GM12878 (cell line): ENCODE data around the gene NUB1. TPM values are rescaled to one million over a fixed set of nuclear protein-coding genes. Genes with fewer than 3 reads are reported as not detected.

Experiments
- ATAC-seq: fragments of 200-7000 bp; cut with Tn5 transposase; 3 replicates; pipeline ENCODE4 v1.9.1; 2020; ENCODE audit warnings: mild to moderate bottlenecking, moderate library complexity
- BruUV-seq: library from RNA; stranded (reverse); fragments of 400-500 nt; replicated peaks from 2 replicates; lab custom pipeline; 2021; lab: Mats Ljungman, UMichigan
- CTCF ChIA-PET: fragments of 300-600 bp; sonication (Branson Sonifier 250); formaldehyde crosslinking; extraction: SDS; loops from one replicate; lab custom pipeline; 2021; ENCODE audit warnings: inconsistent platforms; lab: Yijun Ruan, JAX
- POLR2A ChIA-PET: fragments of 350-600 bp; formaldehyde crosslinking; extraction: SDS; loops from one replicate; lab custom pipeline; 2021; ENCODE audit warnings: inconsistent platforms; lab: Charles Lee
- RAD21 ChIA-PET: fragments of 300-600 bp; sonication (Branson Sonifier 250); formaldehyde crosslinking; loops from one replicate; lab custom pipeline; 2023; ENCODE audit warnings: antibody characterized with exemption; ENCODE audit not compliant: unreplicated experiment; lab: Charles Lee
- SMC1A ChIA-PET: fragments of 300-600 bp; sonication (Branson Sonifier 250); formaldehyde crosslinking; loops from one replicate; lab custom pipeline; 2023; ENCODE audit not compliant: unreplicated experiment, uncharacterized antibody; lab: Charles Lee
- DNase-seq: peaks from one replicate; pipeline ENCODE4 v3.0.0-alpha.2; 2011; ENCODE audit warnings: low read depth, low spot score
- FAIRE-seq: peaks from 3 replicates; lab custom pipeline; 2011; peaks lifted over from hg19 to GRCh38; lab: Jason Lieb, UNC
- H2AFZ ChIP-seq: 2 replicates; pipeline ENCODE4 v1.6.0; 2011; ENCODE audit warnings: low read depth, low read length, control low read depth; ENCODE audit not compliant: control insufficient read depth
- H3K27ac ChIP-seq: 2 replicates; pipeline ENCODE4 v1.5.1; 2011; ENCODE audit warnings: control low read depth; ENCODE audit not compliant: control insufficient read depth, insufficient read depth
- H3K27me3 ChIP-seq, 2 experiments: replicated peaks in 1 of 2; 2 replicates each; pipeline versions ENCODE4 v1.6.0 to v1.6.1; 2011; ENCODE audit warnings: low read length in 1 of 2; ENCODE audit not compliant: control insufficient read depth in 2 of 2, insufficient read depth in 2 of 2
- H3K36me3 ChIP-seq, 2 experiments: 2 replicates each; pipeline ENCODE4 v1.5.1; 2011; ENCODE audit warnings: low read length in 1 of 2; ENCODE audit not compliant: control insufficient read depth in 2 of 2, insufficient read depth in 2 of 2
- H3K4me1 ChIP-seq: 2 replicates; pipeline ENCODE4 v1.6.1; 2011; ENCODE audit warnings: mild to moderate bottlenecking, low read length, moderate library complexity, mixed read lengths; ENCODE audit not compliant: control insufficient read depth, insufficient read depth
- H3K4me2 ChIP-seq: 2 replicates; pipeline ENCODE4 v1.6.0; 2011; ENCODE audit warnings: control low read depth; ENCODE audit not compliant: control insufficient read depth, insufficient read depth
- H3K4me3 ChIP-seq: fragments of 200-600 bp; sonication (generic); 2 replicates; pipeline ENCODE4 v1.5.1; 2016
- H3K79me2 ChIP-seq: 2 replicates; pipeline ENCODE4 v1.6.0; 2011; ENCODE audit warnings: low read length; ENCODE audit not compliant: control insufficient read depth, insufficient read depth
- H3K9ac ChIP-seq: 2 replicates; pipeline ENCODE4 v1.8.0; 2011; ENCODE audit warnings: low read length, control low read depth, mixed read lengths; ENCODE audit not compliant: control insufficient read depth, insufficient read depth
- H3K9me3 ChIP-seq: replicated peaks from 3 replicates; pipeline ENCODE4 v1.5.1; 2011; ENCODE audit warnings: mild to moderate bottlenecking, low read length; ENCODE audit not compliant: control insufficient read depth, insufficient read depth
- H4K20me1 ChIP-seq: 2 replicates; pipeline ENCODE4 v1.6.0; 2011; ENCODE audit not compliant: control insufficient read depth, insufficient read depth
- CHD1 ChIP-seq: IDR thresholded peaks from 2 replicates; pipeline ENCODE4 v1.6.1; 2012; ENCODE audit warnings: low read depth, low read length, improper control_type of control experiment
- CHD2 ChIP-seq: IDR thresholded peaks from 2 replicates; pipeline ENCODE4 v1.6.1; 2011; ENCODE audit warnings: low read depth, low read length, improper control_type of control experiment, borderline replicate concordance
- EP300 ChIP-seq, 2 experiments: fragments of 150-350 bp in 1 of 2; IDR thresholded peaks; 2 replicates each; pipeline ENCODE4 v1.6.1; 2011 to 2012; ENCODE audit warnings: low read depth in 2 of 2, low read length in 2 of 2, borderline replicate concordance in 1 of 2, improper control_type of control experiment in 1 of 2, inconsistent platforms in 1 of 2; ENCODE audit not compliant: control insufficient read depth in 1 of 2
- IKZF1 ChIP-seq: fragments of 450-650 bp; conservative IDR thresholded peaks from 2 replicates; pipeline ENCODE4 v1.6.1; 2017; ENCODE audit warnings: antibody characterized with exemption, mild to moderate bottlenecking
- NBN ChIP-seq: fragments of 450-650 bp; IDR thresholded peaks from 2 replicates; pipeline ENCODE4 v1.6.1; 2016
- NR2C1 ChIP-seq: fragments of 450-650 bp; IDR thresholded peaks from 2 replicates; pipeline ENCODE4 v1.6.1; 2017; ENCODE audit warnings: antibody characterized with exemption, mild to moderate bottlenecking, moderate library complexity
- POLR2AphosphoS5 ChIP-seq: IDR thresholded peaks from 2 replicates; pipeline ENCODE4 v1.6.1; 2011; ENCODE audit warnings: mild to moderate bottlenecking, low read length, inconsistent platforms
- RELB ChIP-seq: fragments of 450-650 bp; IDR thresholded peaks from 2 replicates; pipeline ENCODE4 v1.6.1; 2017; ENCODE audit warnings: low read depth, mild to moderate bottlenecking, moderate library complexity
- SIX5 ChIP-seq: IDR thresholded peaks from 2 replicates; pipeline ENCODE4 v1.6.1; 2011; ENCODE audit warnings: mild to moderate bottlenecking, low read depth, low read length, moderate library complexity; ENCODE audit not compliant: severe bottlenecking
- SMAD1 ChIP-seq: fragments of 450-650 bp; IDR thresholded peaks from 2 replicates; pipeline ENCODE4 v1.6.1; 2018; ENCODE audit warnings: mild to moderate bottlenecking, low read depth; ENCODE audit not compliant: partially characterized antibody
- SMAD5 ChIP-seq: IDR thresholded peaks from 2 replicates; pipeline ENCODE4 v1.6.1; 2016; ENCODE audit warnings: antibody characterized with exemption, low read depth
- SUZ12 ChIP-seq: fragments of 200-600 bp; sonication (generic); IDR thresholded peaks from one replicate; pipeline ENCODE4 v1.6.1; 2018; ENCODE audit warnings: antibody characterized with exemption, mild to moderate bottlenecking; ENCODE audit not compliant: unreplicated experiment
- TBL1XR1 ChIP-seq: IDR thresholded peaks from 2 replicates; pipeline ENCODE4 v1.6.1; 2012; ENCODE audit warnings: low read depth, low read length, improper control_type of control experiment
- TCF12 ChIP-seq: IDR thresholded peaks from 2 replicates; pipeline ENCODE4 v1.6.1; 2011; ENCODE audit warnings: low read depth, mild to moderate bottlenecking, low read length
- WRNIP1 ChIP-seq: IDR thresholded peaks from 2 replicates; pipeline ENCODE4 v1.6.1; 2011; ENCODE audit warnings: low read depth, low read length, improper control_type of control experiment, borderline replicate concordance
- ZNF622 ChIP-seq: fragments of 450-650 bp; IDR thresholded peaks from 2 replicates; pipeline ENCODE4 v1.6.1; 2017; ENCODE audit warnings: mild to moderate bottlenecking, inconsistent platforms
- WGBS: methylation state at CpG from one replicate; pipeline ENCODE4 v1.1.6; 2016; ENCODE audit warnings: low lambda C conversion rate; ENCODE audit not compliant: insufficient replicate concordance, insufficient coverage; ENCODE audit errors: missing lambda C conversion rate; 5-methylcytosine and 5-hydroxymethylcytosine counted together
- in situ Hi-C: fragments of 300-500 bp; cut with MboI; formaldehyde crosslinking; loops from 9 replicates; pipeline ENCODE4 v1.14.3; 2018; ENCODE audit warnings: mixed read lengths
- intact Hi-C: fragments of 100-400 bp; cut with micrococcal nuclease; formaldehyde crosslinking; loops from one replicate; pipeline ENCODE4 v1.14.2; 2022; ENCODE audit not compliant: unreplicated experiment
- polyA plus RNA-seq, 11 experiments: library from polyadenylated mRNA; depleted of rRNA in 4 of 11; unstranded in 6 of 11; stranded (reverse) in 5 of 11; fragments of >200 nt; fragmentation: Nextera tagmentation in 4 of 11; fragmentation: Illumina TruSeq in 1 of 11; extraction: Ambion mirVana in 4 of 11; extraction: Trizol in 1 of 11; gene quantifications; 1 replicate in 1 of 11; 2 replicates in 10 of 11; pipeline versions ENCODE4 v1.2.1 to v1.2.3, GENCODE V29; 2011 to 2016; ENCODE audit warnings: inconsistent platforms in 2 of 11, missing spikeins in 2 of 11, low read depth in 1 of 11
- total RNA-seq, 4 experiments: library from RNA; depleted of rRNA in 3 of 4; stranded (reverse); fragments of >200 nt in 3 of 4; fragmentation: Illumina TruSeq in 1 of 4; extraction: Trizol in 1 of 4; gene quantifications; 2 replicates each; pipeline versions ENCODE4 v1.2.1 to v1.2.3, GENCODE V29; 2013 to 2021
- TF ChIP-seq, protein P1 (sequence below), 3 experiments: IDR thresholded peaks in 2 of 3; conservative IDR thresholded peaks in 1 of 3; 2 replicates each; pipeline ENCODE4 v1.5.1; 2011; ENCODE audit warnings: low read depth in 3 of 3, low read length in 3 of 3, mild to moderate bottlenecking in 3 of 3, control low read depth in 2 of 3, moderate library complexity in 2 of 3, inconsistent platforms in 1 of 3, mixed read lengths in 1 of 3; ENCODE audit not compliant: control insufficient read depth in 2 of 3, insufficient read depth in 1 of 3; ENCODE audit errors: extremely low read depth in 1 of 3
- TF ChIP-seq, protein P2 (sequence below): IDR thresholded peaks from 2 replicates; pipeline ENCODE4 v1.6.1; 2012; ENCODE audit warnings: low read length, inconsistent platforms

The NUB1 gene
- total and polyA plus RNA-seq, 10 of the 15 experiments (the other 5 are each of a cell fraction or from before 2014, with no cell fraction given) = 24.1 to 102 (median 49.0) TPM

GRCh38 chr7:151399305-151399601, 57.6 kb downstream of the NUB1 start:
- in situ Hi-C loops = no loop called here
- no peak for ATAC-seq
- H2AFZ ChIP-seq = no peak overlapping the region
- no peaks in the 10 kb centered on the region for H3K36me3 ChIP-seq
- WGBS = 55% methylated on average over 7 of the region's 7 CpGs
- H3K79me2 ChIP-seq = no peaks in the 10 kb centered on the region
- peaks cover 13% of the 10 kb centered on the region for H3K4me1 ChIP-seq
- no peak overlapping the region for H3K4me2 ChIP-seq
- no peak overlapping the region for H3K9ac ChIP-seq
- H3K9me3 ChIP-seq = no peaks in the 10 kb centered on the region; the same call in 2 of the 3 replicates
- no peak overlapping the region for H3K4me3 ChIP-seq
- H3K27me3 ChIP-seq = no peaks in the 10 kb centered on the region
- DNase-seq = no peak
- BruUV-seq = no TSS peak
- ChIA-PET RAD21 (no interaction called here), SMC1A (no interaction called here), CTCF (interaction anchor here (1.5 to 1.7 kb wide), 2 partner anchors 234 to 358 kb away, joined by 3 to 4 read pairs; no protein-coding TSS in a partner anchor), POLR2A (no interaction called here)
- no peak for FAIRE-seq
- H3K27ac ChIP-seq = no peak overlapping the region
- H4K20me1 ChIP-seq = no peaks in the 10 kb centered on the region
- intact Hi-C loops = no loop called here
- TF ChIP-seq, protein P1, sequence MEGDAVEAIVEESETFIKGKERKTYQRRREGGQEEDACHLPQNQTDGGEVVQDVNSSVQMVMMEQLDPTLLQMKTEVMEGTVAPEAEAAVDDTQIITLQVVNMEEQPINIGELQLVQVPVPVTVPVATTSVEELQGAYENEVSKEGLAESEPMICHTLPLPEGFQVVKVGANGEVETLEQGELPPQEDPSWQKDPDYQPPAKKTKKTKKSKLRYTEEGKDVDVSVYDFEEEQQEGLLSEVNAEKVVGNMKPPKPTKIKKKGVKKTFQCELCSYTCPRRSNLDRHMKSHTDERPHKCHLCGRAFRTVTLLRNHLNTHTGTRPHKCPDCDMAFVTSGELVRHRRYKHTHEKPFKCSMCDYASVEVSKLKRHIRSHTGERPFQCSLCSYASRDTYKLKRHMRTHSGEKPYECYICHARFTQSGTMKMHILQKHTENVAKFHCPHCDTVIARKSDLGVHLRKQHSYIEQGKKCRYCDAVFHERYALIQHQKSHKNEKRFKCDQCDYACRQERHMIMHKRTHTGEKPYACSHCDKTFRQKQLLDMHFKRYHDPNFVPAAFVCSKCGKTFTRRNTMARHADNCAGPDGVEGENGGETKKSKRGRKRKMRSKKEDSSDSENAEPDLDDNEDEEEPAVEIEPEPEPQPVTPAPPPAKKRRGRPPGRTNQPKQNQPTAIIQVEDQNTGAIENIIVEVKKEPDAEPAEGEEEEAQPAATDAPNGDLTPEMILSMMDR (IDR thresholded peaks at IDR 0.05 in 2 of 3, conservative IDR thresholded peaks at IDR 0.05 in 1 of 3; ENCODE audit: control insufficient read depth in 2 of 3, extremely low read depth in 1 of 3, insufficient read depth in 1 of 3, low read depth in 3 of 3, low read length in 3 of 3) = no peak
- no peak for TF ChIP-seq POLR2AphosphoS5
- no peak for TF ChIP-seq SIX5
- no peak for TF ChIP-seq CHD1
- TF ChIP-seq, protein P2, sequence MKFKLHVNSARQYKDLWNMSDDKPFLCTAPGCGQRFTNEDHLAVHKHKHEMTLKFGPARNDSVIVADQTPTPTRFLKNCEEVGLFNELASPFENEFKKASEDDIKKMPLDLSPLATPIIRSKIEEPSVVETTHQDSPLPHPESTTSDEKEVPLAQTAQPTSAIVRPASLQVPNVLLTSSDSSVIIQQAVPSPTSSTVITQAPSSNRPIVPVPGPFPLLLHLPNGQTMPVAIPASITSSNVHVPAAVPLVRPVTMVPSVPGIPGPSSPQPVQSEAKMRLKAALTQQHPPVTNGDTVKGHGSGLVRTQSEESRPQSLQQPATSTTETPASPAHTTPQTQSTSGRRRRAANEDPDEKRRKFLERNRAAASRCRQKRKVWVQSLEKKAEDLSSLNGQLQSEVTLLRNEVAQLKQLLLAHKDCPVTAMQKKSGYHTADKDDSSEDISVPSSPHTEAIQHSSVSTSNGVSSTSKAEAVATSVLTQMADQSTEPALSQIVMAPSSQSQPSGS = no peak
- TF ChIP-seq RELB = no peak
- TF ChIP-seq IKZF1 = no peak
- no peak for TF ChIP-seq SUZ12
- TF ChIP-seq SMAD1 = no peak
- no peak for TF ChIP-seq ZNF622
- no peak for TF ChIP-seq TCF12
- no peak for TF ChIP-seq NBN
- no peak for TF ChIP-seq WRNIP1
- TF ChIP-seq EP300 (IDR thresholded peaks at IDR 0.05; ENCODE audit: borderline replicate concordance in 1 of 2, control insufficient read depth in 1 of 2, low read depth in 2 of 2, low read length in 2 of 2) = no peak
- no peak for TF ChIP-seq SMAD5
- no peak for TF ChIP-seq TBL1XR1
- no peak for TF ChIP-seq CHD2
- no peak for TF ChIP-seq NR2C1
